ENCODE results near the gene CBFA2T3.

CBFA2T3 gene

DNA sequence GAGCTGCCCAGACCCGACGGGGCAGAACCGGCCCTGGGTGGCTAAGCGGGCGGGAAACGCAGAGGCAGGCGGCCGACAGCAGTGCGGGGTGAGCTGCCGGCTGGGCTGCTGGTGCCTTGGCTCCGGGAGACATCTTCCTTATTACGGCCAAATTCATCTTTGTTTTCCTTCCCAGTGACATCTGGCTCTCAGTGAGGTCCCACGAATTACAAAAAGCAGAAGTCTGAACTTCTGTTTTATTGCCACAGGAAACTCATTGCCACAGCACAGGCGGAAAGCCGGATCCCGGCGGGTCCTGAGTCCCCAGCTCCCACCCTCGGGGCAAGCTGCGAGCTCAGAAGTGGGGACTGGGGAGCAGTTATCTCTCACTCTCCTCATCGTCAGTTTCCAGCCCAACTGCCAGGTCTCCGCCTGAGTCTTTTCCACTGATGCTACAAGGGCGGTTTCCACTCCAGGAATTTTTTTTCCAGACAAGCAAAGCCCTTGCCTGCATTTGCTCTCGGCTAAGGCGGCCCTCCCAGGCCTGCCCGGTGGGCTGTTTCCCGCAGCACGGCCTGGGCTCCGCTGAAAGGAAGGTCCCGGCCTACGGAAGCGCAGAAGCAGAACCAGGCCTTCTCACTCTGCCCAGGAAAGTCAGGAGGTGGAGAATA is 40.3 kb downstream of the CBFA2T3 start:
- no peak for DNase-seq

DNA sequence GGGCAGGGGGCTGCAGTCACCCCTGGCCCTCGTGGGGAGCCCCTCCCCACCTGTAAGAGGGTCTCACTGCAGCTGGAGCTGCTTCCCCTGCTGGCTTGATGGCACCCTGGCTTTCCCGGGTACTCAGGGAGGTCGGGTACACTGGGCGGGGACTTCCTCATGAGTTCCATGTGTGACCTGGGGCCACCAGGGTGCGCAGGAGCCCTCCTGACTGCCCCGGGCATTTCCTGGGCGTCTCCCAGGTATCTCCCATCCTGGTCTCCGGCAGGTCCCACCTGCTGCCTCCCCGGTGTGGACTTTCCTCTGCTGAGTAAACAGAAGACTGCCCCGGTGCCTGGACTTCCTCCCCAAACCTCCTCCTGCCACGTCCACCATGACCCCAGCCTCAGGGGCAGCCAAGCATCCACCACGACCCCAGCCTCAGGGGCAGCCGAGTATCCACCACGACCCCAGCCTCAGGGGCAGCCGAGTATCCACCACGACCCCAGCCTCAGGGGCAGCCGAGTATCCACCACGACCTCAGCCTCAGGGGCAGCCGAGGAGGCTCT is 40.9 kb downstream of the CBFA2T3 start:
- no peak for DNase-seq

DNA sequence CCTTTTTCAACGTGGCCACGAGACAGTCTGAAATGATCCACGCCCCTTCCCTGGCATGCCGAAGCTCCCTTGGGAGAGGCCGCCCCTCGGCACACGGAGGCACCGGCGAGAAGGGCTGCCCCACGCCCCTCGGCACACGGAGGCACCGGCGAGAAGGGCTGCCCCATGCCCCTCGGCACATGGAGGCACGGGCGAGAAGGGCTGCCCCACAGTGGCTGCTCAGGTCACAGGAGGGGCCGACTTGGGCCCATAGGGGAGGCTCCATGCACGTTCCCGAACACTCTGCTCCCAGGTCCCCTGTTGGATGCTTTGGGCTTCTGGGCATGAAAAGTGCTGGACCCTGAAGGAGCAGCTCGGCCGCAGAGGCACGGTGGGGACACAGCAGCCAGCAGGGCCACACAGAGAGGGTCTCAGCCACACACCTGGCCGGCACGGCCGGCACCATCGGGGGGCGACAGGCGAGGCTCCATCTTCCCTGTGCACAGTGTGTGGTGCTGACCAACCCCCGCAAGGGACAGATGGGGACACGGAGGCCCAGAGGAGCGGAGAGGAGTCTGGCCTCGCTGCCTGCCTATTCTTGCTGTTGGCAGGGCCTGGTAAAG is 42.8 kb downstream of the CBFA2T3 start:
- DNase-seq, result no peak

DNA sequence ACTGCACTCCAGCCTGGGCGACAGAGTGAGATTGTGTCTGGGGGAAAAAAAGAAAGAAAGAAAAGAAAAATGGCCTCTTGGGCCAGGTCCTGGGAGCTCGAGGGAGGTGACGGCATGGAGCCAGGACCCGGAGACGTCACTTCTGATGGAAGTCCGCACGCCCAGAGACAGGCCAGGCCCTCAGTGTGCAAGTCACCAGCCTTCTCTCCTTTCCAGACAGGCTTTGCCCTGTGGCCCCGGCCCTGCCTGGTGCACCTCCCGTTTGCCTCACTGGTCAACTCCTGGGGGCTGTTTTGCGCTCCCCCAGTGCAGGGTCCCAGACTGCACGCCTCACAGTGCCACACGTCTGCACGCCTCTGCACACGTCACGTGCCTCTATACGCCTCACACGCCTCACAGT is 44.1 kb downstream of the CBFA2T3 start:
- DNase-seq, result no peak

DNA sequence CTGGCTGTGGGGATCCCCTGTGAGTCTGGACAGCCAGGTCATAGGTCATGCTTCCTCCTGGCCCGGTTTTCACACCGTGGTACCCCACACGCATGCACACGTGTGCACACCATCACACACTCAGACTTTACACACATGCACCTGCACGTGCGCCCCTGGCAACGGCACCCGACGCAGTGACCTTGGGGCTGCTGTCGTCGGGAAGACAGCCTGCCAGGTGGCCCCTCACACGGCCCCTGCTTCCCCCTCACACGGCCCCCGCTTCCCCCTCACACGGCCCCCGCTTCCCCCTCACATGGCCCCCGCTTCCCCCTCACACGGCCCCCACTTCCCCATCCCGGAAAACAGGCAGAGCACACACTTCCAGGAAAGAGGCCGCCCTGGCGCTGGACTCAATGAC is 45.1 kb downstream of the CBFA2T3 start:
- DNase-seq, result no peak

DNA sequence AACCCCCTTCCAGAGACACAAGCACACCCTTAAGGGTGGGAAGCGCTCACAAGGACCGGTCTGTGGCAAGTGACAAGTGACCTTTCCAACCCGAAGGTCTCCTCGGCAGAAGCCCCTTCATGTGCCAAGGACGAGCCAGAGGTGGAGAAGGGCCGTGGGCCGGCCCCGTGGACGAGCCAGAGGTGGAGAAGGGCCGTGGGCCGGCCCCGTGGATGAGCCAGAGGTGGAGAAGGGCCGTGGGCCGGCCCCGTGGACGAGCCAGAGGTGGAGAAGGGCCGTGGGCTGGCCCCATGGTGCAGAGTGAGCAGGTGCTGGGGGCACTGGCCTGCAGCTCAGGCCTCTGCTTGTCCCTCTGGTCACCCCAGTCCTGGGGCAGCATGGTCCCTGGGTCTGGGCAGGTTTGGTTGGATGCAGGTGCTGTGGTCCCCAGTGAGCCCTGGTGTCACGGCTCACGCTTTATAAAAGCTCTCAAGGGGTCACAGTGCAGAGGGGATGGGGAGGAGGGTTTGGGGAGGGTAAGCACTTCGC is 45.6 kb downstream of the CBFA2T3 start:
- DNase-seq, result no peak

DNA sequence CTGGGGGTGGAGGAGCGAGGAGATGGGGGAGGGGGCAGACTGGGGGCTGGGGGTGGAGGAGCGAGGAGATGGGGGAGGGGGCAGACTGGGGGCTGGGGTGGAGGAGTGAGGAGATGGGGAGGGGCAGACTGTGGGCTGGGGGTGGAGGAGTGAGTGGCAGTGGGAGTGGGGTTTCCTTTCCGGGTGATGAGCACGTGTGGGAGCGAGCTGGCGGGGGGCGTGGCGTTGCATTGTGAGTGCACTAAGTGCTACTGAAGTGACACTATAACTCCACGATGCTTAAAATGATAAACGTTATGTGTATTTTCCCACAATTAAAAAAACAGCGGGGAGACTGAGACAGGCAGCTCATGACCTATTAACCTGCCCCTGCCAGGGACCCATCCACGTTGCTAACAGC is 46.3 kb downstream of the CBFA2T3 start:
- DNase-seq, result no peak

DNA sequence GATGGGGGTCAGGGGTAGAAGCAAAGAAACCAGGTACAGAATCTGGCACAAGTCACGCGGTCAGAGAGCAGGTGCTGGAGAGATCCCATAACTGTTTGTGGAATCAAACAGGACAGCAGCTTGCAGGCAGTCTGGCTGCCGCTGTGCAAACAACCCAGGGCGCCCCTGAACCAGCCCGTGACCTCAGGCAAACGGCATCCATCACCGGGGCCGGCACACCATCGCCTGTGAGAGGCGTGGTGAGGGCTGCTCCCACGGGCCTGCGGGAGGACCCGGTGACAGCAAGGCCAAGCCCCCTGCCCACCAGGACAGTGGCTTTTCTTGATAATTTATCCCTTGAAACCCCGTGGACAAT is 47.9 kb downstream of the CBFA2T3 start:
- DNase-seq, result peak; percentile 85

DNA sequence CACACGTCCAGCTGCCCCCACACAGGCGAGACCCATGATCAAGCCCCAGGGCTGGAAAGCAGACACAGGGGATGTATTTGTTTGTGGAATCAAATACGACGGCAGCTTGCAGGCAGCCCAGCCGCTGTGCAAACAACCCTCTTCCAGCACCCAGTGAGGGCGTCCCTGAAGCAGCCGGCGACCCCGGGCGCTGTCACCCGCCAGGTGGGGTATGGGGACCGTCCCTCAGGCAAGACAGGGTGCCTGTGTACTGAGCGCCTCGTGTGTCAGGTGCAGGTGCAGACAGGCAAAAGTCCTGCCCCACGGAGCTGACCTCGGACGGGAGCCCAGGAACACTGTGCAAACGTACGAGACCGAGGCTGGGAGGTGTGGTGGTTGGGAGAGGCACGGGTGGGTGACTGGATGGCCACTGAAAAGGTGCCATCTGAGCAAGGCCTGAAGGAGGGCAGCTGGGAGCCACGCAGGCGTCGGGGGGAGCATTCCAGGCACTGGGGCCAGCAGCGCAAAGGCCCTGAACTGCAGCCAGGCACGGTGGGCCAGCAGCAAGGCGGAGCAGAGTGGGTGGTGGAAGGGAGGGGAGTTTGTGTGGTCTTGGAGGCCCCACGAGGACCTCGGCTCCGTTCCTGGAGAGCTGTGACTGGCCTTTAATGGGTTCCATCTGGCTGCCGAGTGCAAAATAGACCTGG is 48.5 kb downstream of the CBFA2T3 start:
- DNase-seq, result peak; percentile 87

DNA sequence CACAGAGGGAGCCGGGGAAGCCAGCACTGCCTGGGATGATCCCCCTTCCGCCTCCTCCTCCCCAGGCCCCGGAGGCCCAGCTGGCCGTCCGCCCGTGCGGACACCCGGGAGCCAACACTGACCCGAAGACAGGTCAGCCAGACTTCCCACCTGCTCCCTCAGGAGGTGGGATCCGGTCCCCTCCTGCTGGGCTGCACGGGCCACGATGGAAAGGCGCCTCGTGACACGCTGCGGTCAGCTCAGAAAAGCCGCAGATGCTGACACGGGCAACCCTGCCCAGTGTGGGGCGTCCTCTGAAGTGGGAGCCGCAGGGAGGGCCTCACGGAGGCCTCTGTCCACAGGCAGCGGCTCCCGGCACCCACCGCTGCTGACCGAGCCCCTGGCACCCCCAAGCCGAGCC is 49.3 kb downstream of the CBFA2T3 start:
- DNase-seq, result no peak

DNA sequence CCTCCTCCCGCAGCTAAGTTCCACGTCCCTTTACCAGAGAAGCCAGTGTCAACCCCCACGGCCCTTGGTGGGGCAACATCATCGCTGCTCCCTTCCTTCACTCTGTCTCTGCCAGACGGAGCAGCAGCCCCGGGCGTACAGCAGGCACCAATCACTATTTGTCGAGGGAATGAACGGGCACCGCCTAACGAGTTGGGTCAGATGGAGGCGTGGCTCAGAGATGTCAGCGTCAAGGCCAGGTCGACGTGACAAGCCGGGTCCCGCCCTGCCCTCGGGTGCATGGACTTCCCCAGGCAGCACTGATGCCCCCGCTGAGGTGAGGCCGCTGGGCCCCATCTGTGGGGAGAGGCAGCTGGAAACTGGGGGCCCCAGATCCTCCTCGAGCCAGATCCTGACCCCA is 50.0 kb downstream of the CBFA2T3 start:
- no peak for DNase-seq

DNA sequence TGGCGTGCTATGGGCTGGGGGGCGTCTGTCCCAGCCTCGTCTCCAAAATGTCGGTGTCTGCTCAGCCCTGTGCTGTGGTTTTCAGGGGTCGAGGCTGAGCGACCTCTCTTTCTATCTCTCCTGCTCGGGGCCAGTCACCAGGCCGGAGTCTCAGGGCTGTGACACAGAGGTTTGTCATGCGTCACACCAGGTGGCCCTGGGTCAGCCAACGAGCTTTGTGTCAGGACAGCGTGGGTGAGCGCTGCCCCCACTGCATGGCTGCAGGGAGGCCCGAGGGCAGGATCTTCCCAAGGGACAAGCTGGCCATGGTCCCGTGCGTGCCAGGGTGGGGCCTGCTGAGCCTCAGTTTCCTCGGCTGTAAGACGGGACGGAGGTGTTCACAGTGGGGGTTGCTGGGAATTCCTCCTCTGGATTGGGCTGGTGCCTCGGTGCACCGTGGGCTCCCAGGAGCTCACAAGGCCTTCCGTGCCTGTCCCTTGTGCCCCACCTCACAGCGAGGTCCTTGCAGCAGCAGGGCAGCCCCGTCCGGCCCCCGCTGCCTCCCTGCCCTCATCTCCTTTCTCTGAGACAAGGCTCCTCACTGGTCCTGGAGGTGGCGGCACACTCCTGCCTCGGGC is 50.5 kb downstream of the CBFA2T3 start:
- DNase-seq, result no peak

DNA sequence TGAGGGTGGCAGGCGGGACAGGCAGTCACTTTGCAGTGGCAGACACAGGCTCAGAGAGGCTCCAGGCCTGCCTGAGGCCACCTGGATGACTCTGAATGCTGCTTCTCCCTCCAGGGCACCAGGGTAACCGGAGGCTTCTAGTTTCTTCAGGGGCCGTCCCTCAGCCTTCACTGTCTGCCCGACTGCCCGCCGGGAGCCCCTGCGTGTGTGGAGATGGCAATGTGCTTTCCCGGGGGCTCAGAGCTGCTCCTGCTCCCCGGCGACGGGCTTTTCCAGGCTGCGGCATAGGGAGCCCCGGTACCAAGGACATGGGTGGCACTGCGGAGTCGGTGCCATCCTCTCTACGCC is 51.5 kb downstream of the CBFA2T3 start:
- no peak for DNase-seq

DNA sequence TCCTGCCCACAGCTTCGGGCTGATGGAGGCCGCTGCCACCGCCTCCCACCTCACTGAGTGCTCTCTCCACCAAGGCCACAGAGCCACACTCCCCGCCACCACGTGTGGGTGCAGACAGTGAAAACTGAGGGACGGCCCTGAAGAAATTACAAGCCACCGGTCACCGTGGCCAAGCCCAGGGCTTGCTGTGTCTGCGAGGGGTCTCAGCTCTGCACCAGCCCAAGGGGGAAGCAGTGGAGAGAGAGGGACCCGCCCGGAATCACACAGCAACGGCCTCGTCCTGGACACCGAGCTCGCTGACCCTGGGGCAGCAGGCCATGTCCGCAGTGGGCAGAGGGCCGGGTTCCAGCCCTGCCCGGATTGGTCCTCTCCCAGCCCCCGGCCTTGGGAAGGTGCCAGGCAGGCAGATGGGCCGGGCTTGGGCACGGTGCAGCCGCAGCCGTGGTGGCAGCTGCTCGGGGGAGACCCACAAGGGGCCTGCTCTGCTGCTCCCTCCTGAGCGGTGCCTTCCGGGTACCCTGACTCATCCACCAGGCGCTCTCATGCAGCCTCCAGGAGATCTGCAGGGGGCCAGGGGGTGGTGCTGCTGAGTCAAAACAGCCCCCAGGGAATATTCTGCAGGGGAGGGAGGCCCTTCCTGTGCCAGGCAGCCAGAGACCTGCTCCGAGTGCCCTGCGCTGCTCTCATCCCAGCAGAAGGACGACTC is 52.0 kb downstream of the CBFA2T3 start:
- peak; percentile 96 for DNase-seq

DNA sequence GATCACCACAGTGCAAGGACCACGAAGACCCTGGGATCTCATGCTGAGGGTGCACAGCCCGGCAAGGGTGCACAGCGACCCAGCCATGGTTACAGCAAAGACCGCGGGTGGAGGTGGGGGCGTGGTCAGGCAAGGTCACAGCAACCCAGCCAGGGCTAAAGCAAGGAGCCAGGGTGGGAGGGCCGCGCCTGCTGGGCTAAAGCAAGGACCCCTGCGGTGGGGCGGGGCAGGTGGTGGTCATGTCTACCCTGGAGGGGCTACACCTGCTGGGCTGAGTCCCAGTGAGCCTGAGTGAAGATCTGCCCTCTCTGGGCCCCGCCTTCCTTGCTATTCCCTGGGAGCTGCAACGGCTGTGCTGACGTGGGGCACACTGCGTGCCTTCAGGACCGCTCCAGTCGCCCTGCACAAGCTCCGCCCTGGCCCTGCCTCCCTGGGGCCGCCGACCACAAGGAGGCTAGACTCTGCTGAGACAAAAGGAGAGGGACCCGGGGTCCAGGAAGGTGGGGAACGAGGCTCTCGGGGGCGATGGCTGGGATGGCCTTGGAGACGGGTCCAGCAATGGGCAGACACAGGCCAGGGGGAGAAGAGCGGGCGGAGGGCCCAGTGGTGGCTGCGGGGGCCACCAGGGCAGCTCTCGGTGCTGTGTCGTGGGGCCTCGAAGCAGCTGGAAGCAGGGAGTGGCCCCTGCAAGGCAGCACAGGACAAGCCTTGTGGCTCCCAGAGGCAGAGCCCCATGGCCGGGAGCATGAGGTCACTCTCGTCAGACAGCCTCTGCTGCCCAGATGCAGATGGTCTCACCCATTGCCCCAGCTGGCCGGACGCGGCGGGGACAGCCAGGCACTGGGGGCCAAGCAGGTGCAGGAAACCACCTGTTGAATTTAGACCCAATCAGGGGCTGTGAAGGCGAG is 52.8 kb downstream of the CBFA2T3 start:
- no peak for DNase-seq

DNA sequence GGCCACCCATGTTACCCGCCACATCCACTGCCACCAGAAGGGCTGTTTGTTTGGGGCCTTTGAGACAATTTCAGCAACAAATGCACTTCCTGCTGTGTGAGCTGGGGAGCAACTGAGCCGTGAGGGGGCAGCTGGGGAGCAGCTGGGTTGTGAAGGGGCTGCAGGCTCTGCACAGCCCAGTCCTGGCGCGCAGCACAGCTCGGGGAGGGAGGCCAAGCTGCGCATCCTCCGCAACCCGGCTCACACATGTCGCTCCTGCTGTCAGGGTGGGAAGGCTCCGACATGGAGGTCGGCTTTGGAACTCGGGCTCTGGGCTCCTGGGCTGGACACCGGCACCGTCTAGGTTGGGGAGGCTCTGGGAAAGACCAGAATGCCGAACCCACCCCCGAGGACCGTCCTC is 53.6 kb downstream of the CBFA2T3 start:
- DNase-seq, result peak; percentile 35

DNA sequence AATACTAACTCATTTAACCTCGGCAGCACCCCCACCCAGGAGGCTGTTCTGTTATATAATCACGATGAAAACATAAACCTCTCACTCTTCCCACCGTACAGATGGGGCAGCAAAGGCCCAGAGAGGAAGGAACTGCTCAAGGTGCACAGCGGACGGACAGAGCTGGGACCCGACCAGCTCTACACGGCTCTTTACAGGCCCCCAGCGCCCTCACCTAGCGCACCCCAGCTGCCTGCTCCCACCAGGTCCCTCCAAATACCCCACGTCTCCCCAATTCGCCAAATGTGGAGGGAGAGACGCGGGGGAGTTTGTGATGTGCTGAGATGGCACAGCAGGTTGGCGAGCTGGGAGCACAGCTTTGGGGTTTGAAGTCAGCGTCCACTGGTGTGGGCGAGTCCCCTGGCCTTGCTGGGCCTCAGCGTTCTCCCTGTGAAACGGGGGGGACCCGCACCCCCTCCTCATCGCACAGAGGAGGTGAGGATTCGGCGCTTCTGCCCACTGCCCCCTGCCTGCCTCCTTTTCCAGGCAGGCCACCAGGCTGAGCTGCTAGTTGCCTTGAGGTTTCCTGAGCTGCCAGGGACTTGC is 54.1 kb downstream of the CBFA2T3 start:
- DNase-seq, result no peak

DNA sequence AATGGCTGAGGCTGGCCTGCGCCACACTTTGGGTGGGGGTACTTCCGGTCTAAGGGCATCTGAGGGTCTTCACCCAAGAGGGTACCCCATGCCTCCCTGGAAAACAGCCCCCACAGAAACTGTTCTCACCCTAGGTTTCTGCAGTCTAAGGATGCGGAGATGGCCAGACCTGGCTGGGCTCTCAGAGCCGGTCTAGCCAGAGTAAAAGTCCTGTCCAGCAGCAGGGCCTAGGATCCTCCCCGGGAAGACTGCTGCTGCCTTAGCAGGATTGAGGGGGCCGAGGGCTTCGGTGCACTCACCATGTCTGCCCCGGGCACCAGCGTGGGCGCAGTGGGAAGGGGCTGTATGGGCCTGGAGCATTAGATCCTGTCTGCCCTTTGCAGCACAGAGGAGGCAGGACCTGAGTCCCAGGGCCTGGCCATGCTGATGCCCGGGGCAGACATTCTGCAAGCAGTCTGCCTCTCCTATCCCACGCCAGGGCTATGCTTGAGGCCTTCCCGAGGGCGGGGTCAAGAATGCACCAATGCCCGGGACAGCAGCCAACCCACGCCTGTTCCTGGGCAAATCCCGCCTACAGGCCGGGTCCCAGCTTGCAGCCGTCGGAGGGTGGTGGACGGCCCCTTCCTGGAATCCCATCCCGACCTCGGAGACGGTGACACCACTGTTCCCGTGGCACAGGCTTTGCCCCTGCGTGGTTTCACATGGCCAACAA is 54.7 kb downstream of the CBFA2T3 start:
- DNase-seq, result no peak

DNA sequence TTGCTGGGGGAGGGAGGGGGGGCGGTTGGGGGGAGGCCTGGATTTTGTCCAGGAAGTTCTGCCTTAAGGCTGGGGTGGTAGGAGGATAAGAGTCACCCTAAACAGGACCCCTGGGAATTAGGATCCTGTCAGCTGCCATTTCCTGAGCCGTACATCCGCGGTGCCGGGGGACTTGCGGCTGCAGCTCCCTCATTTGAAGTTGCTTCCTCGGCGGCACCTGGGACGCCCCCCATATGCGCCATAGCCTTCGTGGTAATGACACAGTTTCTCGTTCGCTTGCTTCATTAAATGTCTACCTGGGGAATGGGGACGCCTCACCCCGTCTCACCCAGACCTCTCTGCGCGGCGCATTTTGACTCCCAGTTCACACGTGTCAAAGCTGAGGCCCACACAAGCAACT is 55.4 kb downstream of the CBFA2T3 start:
- peak; percentile 51 for DNase-seq

DNA sequence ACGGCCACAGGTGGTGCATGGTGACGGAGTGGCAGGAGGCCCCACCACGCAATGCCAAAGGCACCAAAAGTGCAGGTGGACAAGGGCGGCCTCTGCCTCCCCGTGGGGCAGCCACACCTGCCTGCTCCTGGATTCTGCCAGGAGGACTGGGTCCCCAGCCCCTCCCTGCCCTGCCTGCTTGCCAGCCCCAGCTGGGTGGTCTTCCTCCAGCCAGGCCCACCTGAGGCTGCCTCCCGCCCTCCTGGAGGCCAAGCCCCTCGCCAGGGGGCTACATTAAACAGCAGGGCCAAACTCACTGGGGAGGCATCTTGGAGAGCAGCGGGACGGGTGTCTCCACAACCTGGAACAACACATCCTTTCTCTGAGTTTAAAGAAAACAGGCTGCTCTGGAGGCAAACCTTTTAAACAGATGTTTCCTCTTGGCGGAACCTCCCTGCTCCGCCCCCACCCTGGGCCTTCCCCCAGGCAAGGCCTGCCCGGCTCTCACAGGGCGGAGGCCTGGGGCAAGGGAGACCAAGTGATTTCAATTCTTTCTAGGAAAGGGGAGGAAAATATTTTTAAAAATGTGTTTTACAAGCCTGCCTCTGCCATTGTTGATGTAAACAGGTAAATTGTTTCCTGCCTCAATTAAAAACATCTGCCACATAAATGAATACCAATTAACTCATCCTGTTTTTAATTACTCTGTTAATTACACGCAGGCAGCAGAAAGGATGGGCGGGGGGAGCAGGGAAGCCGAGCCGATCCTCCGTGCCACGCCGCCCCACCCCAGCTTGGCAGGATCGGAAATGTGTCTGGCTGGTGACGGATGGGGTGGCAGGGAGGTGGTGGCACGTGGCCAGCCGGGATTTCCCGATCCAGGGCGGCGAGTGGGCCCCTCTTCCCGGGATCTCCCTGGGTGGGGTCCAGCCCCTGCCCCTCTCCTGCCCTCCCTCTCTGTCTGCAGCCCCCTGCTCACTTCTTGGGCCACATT is 56.1 kb downstream of the CBFA2T3 start:
- peak; percentile 78 for DNase-seq
